IMR-90 (cell line): ENCODE measurements around the gene JPT2. TPM values are rescaled to one million over a fixed set of nuclear protein-coding genes. Genes with fewer than 3 reads are reported as not detected.

Source experiments
- ATAC-seq: fragments of 200-7000 bp; cut with Tn5 transposase; 2 replicates; pipeline ENCODE4 v1.9.1; 2020; ENCODE audit warnings: low read depth, mild to moderate bottlenecking, moderate library complexity
- BruUV-seq: library from RNA; stranded (reverse); fragments of 400-500 nt; replicated peaks from 2 replicates; lab custom pipeline; 2021; lab: Mats Ljungman, UMichigan
- CTCF ChIA-PET: fragments of 300-600 bp; formaldehyde crosslinking; extraction: SDS; loops from one replicate; lab custom pipeline; 2021; ENCODE audit warnings: antibody characterized with exemption; lab: Yijun Ruan, JAX
- POLR2A ChIA-PET: fragments of 300-600 bp; sonication (Branson Sonifier 250); formaldehyde crosslinking; loops from one replicate; lab custom pipeline; 2022; ENCODE audit warnings: antibody characterized with exemption; ENCODE audit not compliant: unreplicated experiment; lab: Charles Lee
- DNase-seq: peaks from one replicate; pipeline ENCODE4 v3.0.0; 2013
- H2AFZ ChIP-seq: replicated peaks from 2 replicates; pipeline ENCODE3; 2013; ENCODE audit warnings: low read length, mild to moderate bottlenecking; ENCODE audit not compliant: poor library complexity
- H2AK5ac ChIP-seq: 2 replicates; pipeline ENCODE4 v1.6.1; 2013; ENCODE audit warnings: low read depth, low read length, inconsistent platforms
- H2AK9ac ChIP-seq: replicated peaks from 2 replicates; pipeline ENCODE3; 2013; ENCODE audit warnings: mild to moderate bottlenecking, low read depth, low read length, moderate library complexity; ENCODE audit not compliant: poor library complexity
- H2BK120ac ChIP-seq: 2 replicates; pipeline ENCODE4 v1.6.1; 2013; ENCODE audit warnings: low read depth, low read length, inconsistent platforms
- H2BK15ac ChIP-seq: 3 replicates; pipeline ENCODE4 v1.6.1; 2013; ENCODE audit warnings: low read depth, low read length, inconsistent platforms
- H2BK20ac ChIP-seq: 2 replicates; pipeline ENCODE4 v1.6.1; 2013; ENCODE audit warnings: low read depth, mild to moderate bottlenecking, inconsistent platforms, low read length, moderate library complexity
- H2BK5ac ChIP-seq: 2 replicates; pipeline ENCODE4 v1.6.1; 2013; ENCODE audit warnings: mild to moderate bottlenecking, low read depth, low read length, inconsistent platforms; ENCODE audit not compliant: poor library complexity, severe bottlenecking
- H3K14ac ChIP-seq: replicated peaks from 2 replicates; pipeline ENCODE4 v1.6.1; 2013; ENCODE audit warnings: low read depth, low read length, inconsistent platforms
- H3K18ac ChIP-seq: 2 replicates; pipeline ENCODE4 v1.6.1; 2013; ENCODE audit warnings: low read depth, low read length, control low read depth
- H3K23ac ChIP-seq: 2 replicates; pipeline ENCODE4 v1.6.1; 2013; ENCODE audit warnings: low read depth, low read length, inconsistent platforms
- H3K27ac ChIP-seq: 2 replicates; pipeline ENCODE4 v1.5.1; 2013; ENCODE audit warnings: mild to moderate bottlenecking, control low read depth, low read length; ENCODE audit not compliant: insufficient read depth
- H3K27me3 ChIP-seq: 2 replicates; pipeline ENCODE4 v1.6.1; 2013; ENCODE audit warnings: low read length; ENCODE audit not compliant: control insufficient read depth, insufficient read depth
- H3K36me3 ChIP-seq: 2 replicates; pipeline ENCODE4 v1.6.1; 2013; ENCODE audit warnings: low read length, mixed read lengths; ENCODE audit not compliant: control insufficient read depth, insufficient read depth
- H3K4ac ChIP-seq: 2 replicates; pipeline ENCODE4 v1.6.1; 2013; ENCODE audit warnings: low read depth, low read length, inconsistent platforms
- H3K4me1 ChIP-seq: 2 replicates; pipeline ENCODE4 v1.6.1; 2013; ENCODE audit warnings: low read length, mixed read lengths; ENCODE audit not compliant: control insufficient read depth, insufficient read depth
- H3K4me2 ChIP-seq: 2 replicates; pipeline ENCODE4 v1.6.1; 2013; ENCODE audit warnings: low read depth, mild to moderate bottlenecking, control low read depth, low read length, moderate library complexity
- H3K4me3 ChIP-seq: 2 replicates; pipeline ENCODE4 v1.5.1; 2013; ENCODE audit warnings: low read depth, mild to moderate bottlenecking, control low read depth, low read length, moderate library complexity; ENCODE audit not compliant: insufficient read depth
- H3K56ac ChIP-seq: 2 replicates; pipeline ENCODE4 v1.6.1; 2013; ENCODE audit warnings: low read length, inconsistent platforms; ENCODE audit not compliant: insufficient read depth; ENCODE audit errors: extremely low read depth
- H3K79me1 ChIP-seq, 2 experiments: 2 replicates each; pipeline ENCODE4 v1.6.1; 2013; ENCODE audit warnings: low read length in 2 of 2, inconsistent platforms in 1 of 2, low read depth in 1 of 2
- H3K9ac ChIP-seq: 2 replicates; pipeline ENCODE4 v1.6.1; 2013; ENCODE audit warnings: low read depth, low read length, control low read depth
- H3K9me1 ChIP-seq: 2 replicates; pipeline ENCODE4 v1.6.1; 2013; ENCODE audit warnings: low read length, inconsistent platforms; ENCODE audit not compliant: insufficient read depth
- H3K9me3 ChIP-seq: 2 replicates; pipeline ENCODE4 v1.6.1; 2013; ENCODE audit warnings: low read length; ENCODE audit not compliant: control insufficient read depth, insufficient read depth
- H4K20me1 ChIP-seq: 2 replicates; pipeline ENCODE4 v1.6.1; 2013; ENCODE audit warnings: low read length, inconsistent platforms; ENCODE audit not compliant: insufficient read depth
- H4K5ac ChIP-seq: 2 replicates; pipeline ENCODE4 v1.6.1; 2013; ENCODE audit warnings: mild to moderate bottlenecking, low read depth, low read length, control low read depth
- H4K8ac ChIP-seq, 2 experiments: 2 replicates each; pipeline ENCODE4 v1.6.1; 2013; ENCODE audit warnings: low read depth in 2 of 2, low read length in 2 of 2, control low read depth in 1 of 2, inconsistent platforms in 1 of 2
- H4K91ac ChIP-seq: 2 replicates; pipeline ENCODE4 v1.6.1; 2013; ENCODE audit warnings: low read depth, low read length, inconsistent platforms; ENCODE audit not compliant: insufficient read depth
- CHD1 ChIP-seq: IDR thresholded peaks from 2 replicates; pipeline ENCODE4 v1.6.1; 2012; ENCODE audit warnings: low read depth, low read length, improper control_type of control experiment
- WGBS, 2 experiments: methylation state at CpG; one replicate each; pipeline versions ENCODE4 v1.1.5 to v1.1.7; 2013; ENCODE audit warnings: missing lambda C conversion rate in 2 of 2; ENCODE audit not compliant: insufficient read length in 1 of 2; ENCODE audit errors: extremely low coverage in 2 of 2; 5-methylcytosine and 5-hydroxymethylcytosine counted together
- dilution Hi-C: fragments of 300-500 bp; cut with HindIII; formaldehyde crosslinking; loops from one replicate; pipeline ENCODE4 v1.14.3; 2018; ENCODE audit warnings: low sequenced_read_pairs; ENCODE audit not compliant: unreplicated experiment
- in situ Hi-C: fragments of 300-500 bp; cut with MboI; formaldehyde crosslinking; loops from 3 replicates; pipeline ENCODE4 v1.14.3; 2019; ENCODE audit warnings: low sequenced_read_pairs, inconsistent platforms, mixed read lengths
- intact Hi-C: fragments of 100-400 bp; cut with micrococcal nuclease; formaldehyde crosslinking; loops from 2 replicates; pipeline ENCODE4 v1.10.0; 2022
- polyA plus RNA-seq, 3 experiments: library from polyadenylated mRNA; depleted of rRNA; stranded (reverse); fragments of >200 nt; gene quantifications; 2 replicates each; pipeline ENCODE4 v1.2.3, GENCODE V29; 2012; ENCODE audit warnings: low replicate concordance in 1 of 3
- total RNA-seq: library from RNA; depleted of rRNA; stranded (reverse); fragments of >200 nt; gene quantifications from 2 replicates; pipeline ENCODE4 v1.2.3, GENCODE V29; 2012

The JPT2 gene
- total and polyA plus RNA-seq, 2 of the 4 experiments (the other 2 are of a cell fraction): 40.0 to 41.5 TPM

- H2AK9ac ChIP-seq: no peak overlapping the region
- H3K4me3 ChIP-seq: no peak overlapping the region
- ChIA-PET CTCF (no interaction called here), POLR2A (no interaction called here)
- H3K36me3 ChIP-seq: peaks cover 64% of the 10 kb centered on the region
- no peak overlapping the region for H3K4ac ChIP-seq
- DNase-seq (no peak), ATAC-seq (no peak)
- no peak overlapping the region for H4K5ac ChIP-seq
- H4K20me1 ChIP-seq: peaks cover 88% of the 10 kb centered on the region
- H4K8ac ChIP-seq: no peak overlapping the region
- no peak overlapping the region for H2BK15ac ChIP-seq
- TF ChIP-seq CHD1: no peak
- dilution Hi-C loops: no loop called here
- no peak overlapping the region for H3K18ac ChIP-seq
- no peak overlapping the region for H3K27ac ChIP-seq
- H3K14ac ChIP-seq: no peak overlapping the region
- H3K9me3 ChIP-seq: no peaks in the 10 kb centered on the region
- no peak overlapping the region for H2AK5ac ChIP-seq
- H2BK5ac ChIP-seq: no peak overlapping the region
- in situ Hi-C loops: no loop called here
- H2BK20ac ChIP-seq: no peak overlapping the region
- intact Hi-C loops: no loop called here
- no peak overlapping the region for H2AFZ ChIP-seq
- no peak overlapping the region for H3K9ac ChIP-seq
- H2BK120ac ChIP-seq: no peak overlapping the region
- WGBS, 2 experiments: 93% methylated on average over 7 of the region's 13 CpGs; no CpG with 5 or more reads in 1 of the 2 experiments
- no peaks in the 10 kb centered on the region for H3K27me3 ChIP-seq
- no peaks in the 10 kb centered on the region for H3K4me1 ChIP-seq
- H3K9me1 ChIP-seq: peaks cover 4% of the 10 kb centered on the region
- no TSS peak for BruUV-seq
- H4K91ac ChIP-seq: no peak overlapping the region
- H3K79me1 ChIP-seq: peaks cover 24 to 87% of the 10 kb centered on the region in 2 experiments
- H3K56ac ChIP-seq: no peak overlapping the region
- H3K4me2 ChIP-seq: no peak overlapping the region
- no peak overlapping the region for H3K23ac ChIP-seq
Measured at GRCh38 chr16:1632638-1632970, 45.5 kb upstream of the JPT2 start.
